H9 (cell line): ENCODE results near the gene RAB3A. TPM values are rescaled to one million over a fixed set of nuclear protein-coding genes. Genes with fewer than 3 reads are reported as not detected.

Experiments used
- DNase-seq: peaks from one replicate; pipeline ENCODE4 v3.0.0-alpha.2; 2017
- H2AFZ ChIP-seq: one replicate; pipeline ENCODE4 v1.6.1; 2013; ENCODE audit warnings: mild to moderate bottlenecking, low read length, control low read depth, moderate library complexity
- H2AK5ac ChIP-seq: 2 replicates; pipeline ENCODE4 v1.6.1; 2013; ENCODE audit warnings: low read length, control low read depth, mixed read lengths; ENCODE audit not compliant: insufficient read length
- H2BK120ac ChIP-seq: one replicate; pipeline ENCODE4 v1.6.1; 2013; ENCODE audit warnings: low read depth, mild to moderate bottlenecking, low read length, control low read depth, inconsistent platforms; ENCODE audit not compliant: poor library complexity, severe bottlenecking
- H2BK12ac ChIP-seq: 2 replicates; pipeline ENCODE4 v1.6.1; 2013; ENCODE audit warnings: low read length, control low read depth, mixed read lengths, low read depth; ENCODE audit not compliant: insufficient read length
- H2BK15ac ChIP-seq: 2 replicates; pipeline ENCODE4 v1.6.1; 2013; ENCODE audit warnings: low read depth, low read length, control low read depth
- H2BK20ac ChIP-seq: one replicate; pipeline ENCODE4 v1.6.1; 2013; ENCODE audit warnings: low read depth, mild to moderate bottlenecking, low read length, control low read depth, inconsistent platforms; ENCODE audit not compliant: poor library complexity, severe bottlenecking
- H2BK5ac ChIP-seq: 2 replicates; pipeline ENCODE4 v1.6.1; 2013; ENCODE audit warnings: low read length, control low read depth, mixed read lengths; ENCODE audit not compliant: insufficient read length
- H3K14ac ChIP-seq: 2 replicates; pipeline ENCODE4 v1.6.1; 2013; ENCODE audit warnings: low read length, control low read depth; ENCODE audit not compliant: insufficient read depth
- H3K18ac ChIP-seq: 2 replicates; pipeline ENCODE4 v1.6.1; 2013; ENCODE audit warnings: low read depth, mild to moderate bottlenecking, mixed read lengths, low read length, control low read depth; ENCODE audit not compliant: insufficient read length
- H3K23ac ChIP-seq: 2 replicates; pipeline ENCODE4 v1.6.1; 2013; ENCODE audit warnings: low read length, control low read depth, mixed read lengths, low read depth; ENCODE audit not compliant: insufficient read length
- H3K23me2 ChIP-seq: 2 replicates; pipeline ENCODE4 v1.6.1; 2013; ENCODE audit warnings: low read depth, mild to moderate bottlenecking, mixed read lengths, low read length, control low read depth; ENCODE audit not compliant: insufficient read length, poor library complexity, severe bottlenecking
- H3K27ac ChIP-seq: 2 replicates; pipeline ENCODE4 v1.5.1; 2013; ENCODE audit warnings: low read length, control low read depth, mixed read lengths, low read depth; ENCODE audit not compliant: insufficient read length
- H3K27me3 ChIP-seq: 2 replicates; pipeline ENCODE4 v1.6.1; 2013; ENCODE audit warnings: low read length, control low read depth, inconsistent platforms; ENCODE audit not compliant: insufficient read depth
- H3K4ac ChIP-seq: 2 replicates; pipeline ENCODE4 v1.6.1; 2013; ENCODE audit warnings: low read depth, mild to moderate bottlenecking, control low read depth, inconsistent platforms, low read length, moderate library complexity
- H3K4me1 ChIP-seq: 2 replicates; pipeline ENCODE4 v1.6.1; 2013; ENCODE audit warnings: low read length, control low read depth, inconsistent platforms; ENCODE audit not compliant: insufficient read depth
- H3K4me2 ChIP-seq: 2 replicates; pipeline ENCODE4 v1.6.1; 2013; ENCODE audit warnings: low read length, control low read depth, mixed read lengths; ENCODE audit not compliant: insufficient read length, insufficient read depth
- H3K56ac ChIP-seq: 2 replicates; pipeline ENCODE4 v1.6.1; 2013; ENCODE audit warnings: low read depth, mild to moderate bottlenecking, mixed read lengths, low read length, control low read depth; ENCODE audit not compliant: insufficient read length
- H3K79me1 ChIP-seq: 2 replicates; pipeline ENCODE4 v1.6.1; 2013; ENCODE audit warnings: low read depth, mild to moderate bottlenecking, moderate library complexity, low read length, control low read depth, inconsistent platforms; ENCODE audit not compliant: insufficient read depth, poor library complexity, severe bottlenecking
- H3K79me2 ChIP-seq: 2 replicates; pipeline ENCODE4 v1.6.1; 2013; ENCODE audit warnings: low read length, control low read depth, inconsistent platforms; ENCODE audit not compliant: insufficient read depth
- H3K9ac ChIP-seq: 2 replicates; pipeline ENCODE4 v1.6.1; 2013; ENCODE audit warnings: low read length, control low read depth, mixed read lengths; ENCODE audit not compliant: insufficient read length; ENCODE audit errors: extremely low read depth
- H3K9me3 ChIP-seq: one replicate; pipeline ENCODE4 v1.6.1; 2013; ENCODE audit warnings: low read depth, low read length, inconsistent platforms; ENCODE audit not compliant: control insufficient read depth
- H3T11ph ChIP-seq: one replicate; pipeline ENCODE4 v1.6.1; 2013; ENCODE audit warnings: mild to moderate bottlenecking, low read length, control low read depth, inconsistent platforms
- H4K20me1 ChIP-seq: one replicate; pipeline ENCODE4 v1.6.1; 2013; ENCODE audit not compliant: control insufficient read depth, insufficient read length, insufficient read depth
- H4K5ac ChIP-seq: 2 replicates; pipeline ENCODE4 v1.6.1; 2013; ENCODE audit warnings: low read depth, mild to moderate bottlenecking, mixed read lengths, low read length, control low read depth; ENCODE audit not compliant: insufficient read length
- H4K8ac ChIP-seq: replicated peaks from 2 replicates; pipeline ENCODE4 v1.6.1; 2013; ENCODE audit warnings: low read length, control low read depth, mixed read lengths, low read depth; ENCODE audit not compliant: insufficient read length
- H4K91ac ChIP-seq: 2 replicates; pipeline ENCODE4 v1.6.1; 2013; ENCODE audit warnings: low read depth, mild to moderate bottlenecking, moderate library complexity, mixed read lengths, low read length, control low read depth; ENCODE audit not compliant: insufficient read length
- H3K27ac Mint-ChIP-seq, 3 experiments: 2 replicates in 2 of 3; 3 replicates in 1 of 3; pipeline ENCODE4 v1.8.0; 2020 to 2021; ENCODE audit warnings: mixed read lengths in 3 of 3, mild to moderate bottlenecking in 1 of 3, moderate library complexity in 1 of 3
- H3K27me3 Mint-ChIP-seq: 2 replicates; pipeline ENCODE4 v1.8.0; 2021; ENCODE audit warnings: low read depth, mild to moderate bottlenecking, moderate library complexity, mixed read lengths
- H3K36me3 Mint-ChIP-seq, 3 experiments: 2 replicates in 2 of 3; 3 replicates in 1 of 3; pipeline ENCODE4 v1.8.0; 2020 to 2021; ENCODE audit warnings: low read depth in 3 of 3, mixed read lengths in 3 of 3; ENCODE audit not compliant: insufficient read depth in 1 of 3
- H3K4me1 Mint-ChIP-seq, 2 experiments: 2 replicates each; pipeline ENCODE4 v1.8.0; 2020; ENCODE audit warnings: mixed read lengths in 2 of 2
- H3K4me3 Mint-ChIP-seq, 2 experiments: 2 replicates in 1 of 2; 3 replicates in 1 of 2; pipeline ENCODE4 v1.8.0; 2020 to 2021; ENCODE audit warnings: mild to moderate bottlenecking in 2 of 2, mixed read lengths in 2 of 2, moderate library complexity in 1 of 2
- H3K9me3 Mint-ChIP-seq, 2 experiments: 2 replicates in 1 of 2; 3 replicates in 1 of 2; pipeline ENCODE4 v1.8.0; 2020; ENCODE audit warnings: mild to moderate bottlenecking in 2 of 2, mixed read lengths in 2 of 2, moderate library complexity in 1 of 2
- WGBS: extraction: QIAGEN DNeasy Blood & Tissue Kit; methylation state at CpG from one replicate; pipeline ENCODE4 v1.1.7; 2013; ENCODE audit warnings: missing lambda C conversion rate, low lambda C conversion rate, mixed read lengths; ENCODE audit not compliant: insufficient read length; ENCODE audit errors: extremely low coverage; 5-methylcytosine and 5-hydroxymethylcytosine counted together
- total RNA-seq: library from RNA; stranded (reverse); gene quantifications from 2 replicates; pipeline ENCODE4 v1.2.1, GENCODE V29; 2021
- TF ChIP-seq, protein P1 (sequence below): fragments of 200-600 bp; sonication (generic); conservative IDR thresholded peaks from 3 replicates; pipeline ENCODE4 v1.8.0; 2021; ENCODE audit warnings: antibody characterized with exemption, mild to moderate bottlenecking

RAB3A gene
- total RNA-seq, 1 experiment from 2014 or later, result 6.8 TPM

- no peaks in the 10 kb centered on the region for H3K79me2 ChIP-seq
- peaks cover 8% of the 10 kb centered on the region for H3K23me2 ChIP-seq
- Mint-ChIP-seq H3K36me3 (peaks cover 19 to 26% (median 24%) of the 10 kb centered on the region in 3 experiments; a peak in 6 of 7 replicates), H3K27me3 (no peaks in the 10 kb centered on the region; the same call in 1 of the 2 replicates), H3K4me1 (peaks cover 10 to 21% of the 10 kb centered on the region in 2 experiments), H3K4me3 (no peak overlapping the region), H3K27ac (no peak overlapping the region), H3K9me3 (no peaks in the 10 kb centered on the region)
- H3K18ac ChIP-seq, result no peak overlapping the region
- H2AFZ ChIP-seq, result no peak overlapping the region
- H3T11ph ChIP-seq, result no peak overlapping the region
- DNase-seq, result no peak
- no peaks in the 10 kb centered on the region for H4K20me1 ChIP-seq
- H3K56ac ChIP-seq, result no peak overlapping the region
- TF ChIP-seq, protein P1, sequence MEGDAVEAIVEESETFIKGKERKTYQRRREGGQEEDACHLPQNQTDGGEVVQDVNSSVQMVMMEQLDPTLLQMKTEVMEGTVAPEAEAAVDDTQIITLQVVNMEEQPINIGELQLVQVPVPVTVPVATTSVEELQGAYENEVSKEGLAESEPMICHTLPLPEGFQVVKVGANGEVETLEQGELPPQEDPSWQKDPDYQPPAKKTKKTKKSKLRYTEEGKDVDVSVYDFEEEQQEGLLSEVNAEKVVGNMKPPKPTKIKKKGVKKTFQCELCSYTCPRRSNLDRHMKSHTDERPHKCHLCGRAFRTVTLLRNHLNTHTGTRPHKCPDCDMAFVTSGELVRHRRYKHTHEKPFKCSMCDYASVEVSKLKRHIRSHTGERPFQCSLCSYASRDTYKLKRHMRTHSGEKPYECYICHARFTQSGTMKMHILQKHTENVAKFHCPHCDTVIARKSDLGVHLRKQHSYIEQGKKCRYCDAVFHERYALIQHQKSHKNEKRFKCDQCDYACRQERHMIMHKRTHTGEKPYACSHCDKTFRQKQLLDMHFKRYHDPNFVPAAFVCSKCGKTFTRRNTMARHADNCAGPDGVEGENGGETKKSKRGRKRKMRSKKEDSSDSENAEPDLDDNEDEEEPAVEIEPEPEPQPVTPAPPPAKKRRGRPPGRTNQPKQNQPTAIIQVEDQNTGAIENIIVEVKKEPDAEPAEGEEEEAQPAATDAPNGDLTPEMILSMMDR, result no peak
- WGBS, result no CpG with 5 or more reads among the region's 16 CpGs
- no peak overlapping the region for H2BK5ac ChIP-seq
- no peak overlapping the region for H4K5ac ChIP-seq
- no peak overlapping the region for H3K4ac ChIP-seq
- H2BK15ac ChIP-seq, result no peak overlapping the region
- no peak overlapping the region for H3K9ac ChIP-seq
- no peaks in the 10 kb centered on the region for H3K79me1 ChIP-seq
- H3K4me2 ChIP-seq, result no peak overlapping the region
- no peak overlapping the region for H3K27ac ChIP-seq
- H3K4me1 ChIP-seq, result no peaks in the 10 kb centered on the region
- H2AK5ac ChIP-seq, result no peak overlapping the region
- no peak overlapping the region for H2BK120ac ChIP-seq
- no peaks in the 10 kb centered on the region for H3K9me3 ChIP-seq
- no peaks in the 10 kb centered on the region for H3K27me3 ChIP-seq
- H4K91ac ChIP-seq, result no peak overlapping the region
- no peak overlapping the region for H3K14ac ChIP-seq
- H2BK20ac ChIP-seq, result no peak overlapping the region
- H3K23ac ChIP-seq, result no peak overlapping the region
- no peak overlapping the region for H4K8ac ChIP-seq
- H2BK12ac ChIP-seq, result no peak overlapping the region
These were observed 54.3 kb downstream of the RAB3A start for GRCh38 chr19:18149596-18149975.
